Activated CD8-positive, alpha-beta memory T cell treated with anti-CD3 and anti-CD28 coated beads for 1 hour (primary cell): ENCODE results near the gene ARID3A.
"Not testable (repeated sequence)": the region's sequence is repeated elsewhere in the genome, so short reads cannot be mapped to it uniquely, and the experiment has no call there.

Experiments used
- DNase-seq, 2 donors: peaks; one replicate each; pipeline ENCODE4 v3.0.0-alpha.2; 2020; ENCODE audit warnings: low read depth in 1 of 2; ENCODE audit errors: extremely low read depth in 1 of 2

Gene ARID3A

GRCh38 chr19:944171-944567 is 18.3 kb downstream of the ARID3A start:
- DNase-seq: no peak

- DNase-seq: no peak
Measured at GRCh38 chr19:944663-945241, 18.9 kb downstream of the ARID3A start.

- no peak for DNase-seq
Measured at GRCh38 chr19:945401-946252, 19.8 kb downstream of the ARID3A start.

GRCh38 chr19:947090-947706 is 21.4 kb downstream of the ARID3A start:
- DNase-seq: no peak

GRCh38 chr19:947707-948539 is 22.1 kb downstream of the ARID3A start:
- DNase-seq: no peak

- no peak for DNase-seq
Measured at GRCh38 chr19:948842-949496, 23.1 kb downstream of the ARID3A start.

- DNase-seq: no peak
Measured at GRCh38 chr19:950352-951066, 24.7 kb downstream of the ARID3A start.

GRCh38 chr19:952049-952679 is 26.3 kb downstream of the ARID3A start:
- DNase-seq: no peak

- no peak for DNase-seq
Measured at GRCh38 chr19:952680-953444, 27.0 kb downstream of the ARID3A start.

- no peak for DNase-seq
Measured at GRCh38 chr19:953445-954271, 27.8 kb downstream of the ARID3A start.

GRCh38 chr19:954272-954671 is 28.4 kb downstream of the ARID3A start:
- no peak for DNase-seq

GRCh38 chr19:954672-955494 is 29.0 kb downstream of the ARID3A start:
- DNase-seq: no peak

GRCh38 chr19:955803-956765 is 30.2 kb downstream of the ARID3A start:
- DNase-seq: no peak

- DNase-seq: no peak
Measured at GRCh38 chr19:956766-957440, 31.1 kb downstream of the ARID3A start.

- not testable (repeated sequence) for DNase-seq
Measured at GRCh38 chr19:957578-957977, 31.7 kb downstream of the ARID3A start.
